ENCODE measurements around the gene TH. TPM values are rescaled to one million over a fixed set of nuclear protein-coding genes. Genes with fewer than 3 reads are reported as not detected.
"Not testable (repeated sequence)": the region's sequence is repeated elsewhere in the genome, so short reads cannot be mapped to it uniquely, and the experiment has no call there.

Gene TH
- total RNA-seq, 1 experiment from 2014 or later: not detected

DNA sequence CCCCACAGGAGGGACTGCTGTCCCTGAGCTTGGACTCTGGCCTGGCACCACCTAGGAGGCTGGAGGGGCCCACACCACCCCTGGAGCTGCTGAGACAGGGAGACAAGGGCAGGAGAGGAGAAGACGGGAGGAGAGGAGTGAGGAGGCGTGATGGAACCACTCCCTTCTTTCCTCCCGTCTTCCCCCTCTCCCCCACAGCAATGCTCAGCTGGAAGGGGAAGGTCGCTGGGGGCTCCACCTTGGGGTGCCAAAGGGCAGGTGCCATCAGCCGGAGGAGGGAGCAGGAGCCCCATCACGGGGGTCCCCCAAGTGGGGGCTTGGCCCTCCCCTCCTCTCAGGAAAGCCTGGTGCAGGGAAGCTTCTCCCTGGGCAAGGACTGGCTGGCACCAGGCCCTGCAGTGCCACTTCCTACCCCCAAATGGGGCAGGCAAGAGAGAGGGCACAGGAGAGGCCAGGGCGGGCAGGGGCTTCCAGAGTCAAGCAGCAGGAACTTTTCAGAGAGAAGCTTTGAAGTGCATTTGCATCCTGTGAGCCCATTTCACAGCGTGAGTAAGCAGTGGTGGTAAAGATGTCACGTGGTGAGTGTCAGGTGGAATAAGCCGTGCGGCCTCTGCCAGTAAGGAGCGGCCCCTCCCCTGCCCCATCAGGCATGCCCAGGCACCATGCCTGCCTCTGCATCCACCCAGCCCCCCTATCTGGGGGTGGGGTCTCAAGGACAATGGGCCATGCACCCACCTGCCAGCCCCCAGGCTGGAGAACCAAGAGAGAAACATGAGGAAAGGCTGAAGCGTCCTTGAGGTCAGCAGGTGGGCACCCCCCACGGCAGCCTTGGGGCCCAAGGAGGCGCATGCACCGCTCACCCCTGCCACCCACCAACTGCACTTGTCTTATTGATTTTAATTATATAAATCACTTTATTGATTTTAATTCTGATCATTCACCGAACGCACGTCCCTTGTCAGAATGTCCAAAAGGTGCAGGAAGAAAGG, 37.3 kb downstream of the TH start:
- no peak for DNase-seq (ENCODE audit: extremely low read depth, low read depth)

GRCh38 chr11:2133241-2134021, 38.2 kb downstream of the TH start:
- DNase-seq (ENCODE audit: extremely low read depth, low read depth): no peak

DNA sequence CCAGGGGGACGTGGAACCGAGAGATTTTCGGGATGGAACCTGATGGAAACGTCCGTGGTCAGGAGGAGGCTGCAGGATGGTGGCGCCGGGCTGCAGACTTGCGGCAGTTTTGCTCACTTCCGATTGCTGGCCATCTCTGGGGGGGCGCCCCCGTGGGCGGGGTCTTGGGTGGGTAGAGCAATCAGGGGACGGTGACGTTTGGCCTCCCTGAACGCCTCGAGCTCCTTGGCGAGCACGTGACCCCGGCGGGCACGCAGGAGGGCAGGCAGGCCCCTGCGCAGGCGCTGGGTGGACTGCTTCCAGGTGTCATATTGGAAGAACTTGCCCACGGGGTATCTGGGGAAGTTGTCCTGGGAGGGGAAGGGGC, 38.8 kb downstream of the TH start:
- DNase-seq (ENCODE audit: extremely low read depth, low read depth): no peak

DNA sequence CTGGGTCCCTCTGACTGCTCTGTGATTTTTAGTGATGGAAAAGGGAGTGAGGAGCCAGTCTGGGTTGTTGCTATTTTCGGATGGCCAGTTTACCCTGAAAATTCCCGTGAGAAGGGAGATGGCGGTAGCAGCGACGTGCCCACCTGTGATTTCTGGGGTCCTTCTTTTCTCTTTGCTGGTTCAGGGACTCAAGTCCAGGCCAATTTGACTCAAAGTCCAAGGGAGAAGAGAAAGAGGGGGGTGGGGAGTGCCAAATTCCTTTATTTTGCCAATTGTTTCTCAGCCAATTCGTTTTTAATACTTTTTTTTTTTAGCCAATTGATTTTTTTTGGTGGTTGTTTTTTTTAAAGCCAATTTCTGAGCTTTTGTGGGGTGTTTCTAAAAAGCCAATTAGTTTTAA, 39.4 kb downstream of the TH start:
- DNase-seq (ENCODE audit: extremely low read depth, low read depth): no peak

GRCh38 chr11:2131371-2132236, 40.0 kb downstream of the TH start:
- no peak for DNase-seq (ENCODE audit: extremely low read depth, low read depth)

DNA sequence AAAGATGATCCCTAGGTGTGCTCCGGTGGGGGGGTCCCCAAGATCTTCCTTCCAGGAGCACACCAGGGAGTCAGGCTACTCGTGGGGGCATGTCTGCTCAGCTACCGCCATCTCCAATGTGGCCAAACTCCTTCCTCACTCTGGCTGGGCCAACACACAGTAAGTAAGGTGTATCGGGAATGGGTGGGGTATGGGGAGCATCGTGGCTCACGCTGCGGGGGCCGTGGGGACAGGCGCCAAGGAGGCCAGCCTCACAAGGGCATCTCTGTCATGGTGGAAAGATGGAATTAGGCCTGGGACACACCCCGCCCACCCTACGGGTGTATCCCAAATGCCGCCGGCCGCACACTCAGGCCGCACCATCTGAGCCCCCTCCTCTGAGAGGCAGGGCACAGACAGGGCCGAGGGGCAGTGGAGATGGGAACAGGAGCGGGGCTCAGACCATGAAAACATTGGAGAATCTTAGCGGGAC, 40.7 kb downstream of the TH start:
- DNase-seq (ENCODE audit: extremely low read depth, low read depth): no peak

DNA sequence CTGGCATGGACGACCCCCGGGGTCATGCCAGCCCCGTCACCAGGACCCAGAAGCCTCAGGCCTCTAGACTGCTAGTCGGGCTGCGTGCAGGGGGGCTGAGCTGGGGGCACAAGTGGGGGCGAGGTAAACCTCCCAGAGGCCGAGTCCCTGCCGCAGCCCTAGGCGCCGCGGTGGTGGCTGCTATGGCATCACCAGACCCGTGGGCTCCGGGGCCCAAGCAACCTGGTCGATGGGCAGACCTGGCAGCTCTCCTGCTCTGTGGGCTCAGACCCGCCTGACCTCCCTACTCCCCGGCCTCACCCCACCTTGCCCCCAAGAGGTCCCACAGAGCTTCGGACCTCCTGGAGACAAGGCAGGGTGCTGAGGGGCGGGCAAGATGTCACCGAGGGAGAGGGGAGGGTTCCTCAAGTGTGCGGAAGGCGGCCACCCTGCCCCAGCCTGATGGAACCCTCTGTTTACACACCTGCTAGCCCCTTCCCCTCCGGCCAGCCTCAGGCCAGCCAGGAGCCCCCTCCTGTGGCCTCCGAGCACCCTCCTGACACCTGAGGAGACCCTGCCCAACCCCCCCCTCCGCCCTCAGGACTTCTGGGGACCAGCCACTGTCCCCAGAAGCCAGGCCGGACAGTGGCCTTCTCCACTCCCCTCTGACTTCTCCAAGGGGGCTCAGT, 41.8 kb downstream of the TH start:
- no peak for DNase-seq (ENCODE audit: extremely low read depth, low read depth)

GRCh38 chr11:2129308-2129698, 42.3 kb downstream of the TH start:
- no peak for DNase-seq (ENCODE audit: extremely low read depth, low read depth)

DNA sequence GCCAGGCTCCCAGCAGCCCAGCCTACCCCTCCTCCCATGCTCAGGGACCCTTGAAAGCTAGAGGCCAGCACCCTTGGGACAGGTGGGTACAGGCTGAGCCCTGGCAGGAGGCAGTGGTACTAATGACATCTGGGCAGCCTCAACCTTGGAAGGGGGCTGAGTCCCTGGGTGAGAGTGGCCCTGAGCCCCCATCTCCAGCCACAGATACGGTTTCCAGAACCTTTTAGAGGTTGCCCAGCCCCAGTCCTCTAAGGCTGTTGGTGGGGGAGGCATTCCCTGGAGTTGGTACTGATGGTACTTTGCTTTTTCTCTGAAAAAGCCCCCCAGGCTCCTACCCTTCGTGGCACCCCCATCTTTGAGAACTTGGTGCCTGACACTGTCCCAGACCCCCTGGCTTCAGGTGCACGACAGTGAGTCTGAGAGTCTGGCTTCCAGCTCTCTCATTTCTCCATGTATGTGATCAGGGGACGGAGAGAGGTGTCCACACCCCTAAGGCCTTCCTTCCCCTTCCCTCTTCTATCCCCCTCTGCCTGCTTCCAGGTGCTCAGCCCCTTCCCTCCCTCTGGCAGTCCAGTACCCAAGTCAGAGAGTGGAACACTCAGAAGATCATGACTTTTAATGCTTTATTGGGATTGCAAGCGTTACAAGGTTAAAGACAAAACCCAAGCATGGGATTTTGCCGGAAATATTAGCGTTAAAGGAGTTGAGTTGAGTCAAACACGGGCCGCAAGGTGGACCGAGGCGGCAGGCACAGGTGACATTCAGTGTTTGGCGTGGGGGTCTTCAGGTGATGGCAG, 42.9 kb downstream of the TH start:
- DNase-seq (ENCODE audit: extremely low read depth, low read depth): no peak

DNA sequence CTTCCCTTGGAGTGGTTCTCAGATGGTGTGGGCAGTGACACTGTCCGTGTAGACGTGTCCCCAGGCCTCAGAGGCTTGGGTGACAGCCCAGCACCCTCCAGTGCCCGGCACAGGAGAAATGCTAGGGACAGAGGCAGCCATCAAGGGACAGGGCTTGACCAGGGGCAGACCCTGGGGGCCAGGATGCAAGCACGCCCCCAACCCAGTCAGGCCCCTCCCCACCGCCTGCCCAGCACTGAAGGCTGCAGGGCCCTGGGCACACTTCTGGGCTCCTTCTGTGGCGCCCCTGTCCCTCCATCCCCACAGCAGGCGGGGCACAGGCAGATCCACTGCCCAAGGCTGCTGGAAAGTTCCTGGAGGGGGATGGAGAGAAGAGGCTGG, 43.5 kb downstream of the TH start:
- no peak for DNase-seq (ENCODE audit: extremely low read depth, low read depth)

- no peak for DNase-seq (ENCODE audit: extremely low read depth, low read depth)
Observed at GRCh38 chr11:2127482-2128129, 44.0 kb downstream of the TH start.

- DNase-seq (ENCODE audit: extremely low read depth, low read depth): no peak
Observed at GRCh38 chr11:2126520-2127085, 45.0 kb downstream of the TH start.

- DNase-seq (ENCODE audit: extremely low read depth, low read depth): not testable (repeated sequence)
Observed at GRCh38 chr11:2124736-2125484, 46.7 kb downstream of the TH start.

- no peak for DNase-seq (ENCODE audit: extremely low read depth, low read depth)
Observed at GRCh38 chr11:2123628-2123960, 48.0 kb downstream of the TH start.

GRCh38 chr11:2122907-2123627, 48.5 kb downstream of the TH start:
- no peak for DNase-seq (ENCODE audit: extremely low read depth, low read depth)

GRCh38 chr11:2122222-2122906, 49.3 kb downstream of the TH start:
- DNase-seq (ENCODE audit: extremely low read depth, low read depth): no peak
